Natural killer cell treated with Interleukin-12 subunit alpha and Interleukin-12 subunit beta and Interleukin-15 and Interleukin-18, amount 100 ng/mL, for 72 hours (primary cell): ENCODE results near the gene ENPP4. TPM values are rescaled to one million over a fixed set of nuclear protein-coding genes. Genes with fewer than 3 reads are reported as not detected.

Experiments
- ATAC-seq, 2 donors: fragments of 150-1000 bp; cut with Tn5 transposase in 1 of 2; sonication (Bioruptor Pico), chemical (Tn5 transposase) in 1 of 2; 2 replicates each; pipeline ENCODE4 v1.10.0; 2021
- DNase-seq: peaks from one replicate; pipeline ENCODE4 v3.0.0; 2022; ENCODE audit warnings: low spot score
- H3K27ac Mint-ChIP-seq, 2 donors: 1 replicate in 1 of 2; 2 replicates in 1 of 2; pipeline ENCODE4 v1.8.0; 2022; ENCODE audit warnings: mixed read lengths in 2 of 2, mild to moderate bottlenecking in 1 of 2, moderate library complexity in 1 of 2
- H3K27me3 Mint-ChIP-seq, 2 donors: 1 replicate in 1 of 2; 2 replicates in 1 of 2; pipeline ENCODE4 v1.8.0; 2022; ENCODE audit warnings: mixed read lengths in 2 of 2
- H3K36me3 Mint-ChIP-seq: one replicate; pipeline ENCODE4 v1.8.0; 2022; ENCODE audit warnings: mixed read lengths
- H3K4me1 Mint-ChIP-seq, 2 donors: 1 replicate in 1 of 2; 2 replicates in 1 of 2; pipeline ENCODE4 v1.8.0; 2022; ENCODE audit warnings: low read depth in 2 of 2, mixed read lengths in 2 of 2, mild to moderate bottlenecking in 1 of 2
- H3K4me3 Mint-ChIP-seq: one replicate; pipeline ENCODE4 v1.8.0; 2022; ENCODE audit warnings: mixed read lengths
- H3K9me3 Mint-ChIP-seq: 2 replicates; pipeline ENCODE4 v1.8.0; 2022; ENCODE audit warnings: mixed read lengths
- total RNA-seq, 2 donors: library from RNA; stranded (reverse); gene quantifications; one replicate each; pipeline ENCODE4 v1.2.3, GENCODE V29; 2022

The ENPP4 gene
- total RNA-seq, 2 donors from 2014 or later = 7.6 to 25.5 TPM

DNA sequence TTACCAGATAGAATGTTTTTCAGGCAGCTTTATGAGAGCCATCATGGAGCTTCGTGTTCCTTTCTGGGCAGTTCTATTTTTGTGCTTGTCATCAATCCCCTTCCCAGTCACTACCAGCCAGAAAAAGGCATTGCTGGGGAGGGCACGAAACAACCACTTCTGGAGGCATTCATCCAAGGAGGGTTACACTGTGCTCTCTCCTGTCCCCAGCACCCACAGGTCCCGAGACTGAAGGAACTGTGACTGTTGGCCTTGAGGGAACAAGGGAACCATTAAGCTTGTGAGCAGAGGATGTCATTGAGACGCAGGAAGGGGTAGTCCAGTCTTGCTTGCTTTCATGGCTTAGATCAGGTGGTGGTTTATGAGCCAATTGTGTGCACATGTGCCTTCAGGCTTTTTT lies 61.1 kb downstream of the ENPP4 start:
- Mint-ChIP-seq H3K4me3 (no peak overlapping the region), H3K4me1 (no peaks in the 10 kb centered on the region), H3K36me3 (no peaks in the 10 kb centered on the region), H3K9me3 (no peaks in the 10 kb centered on the region), H3K27me3 (no peaks in the 10 kb centered on the region), H3K27ac (no peak overlapping the region)
- DNase-seq (no peak), ATAC-seq (no peak)

DNA sequence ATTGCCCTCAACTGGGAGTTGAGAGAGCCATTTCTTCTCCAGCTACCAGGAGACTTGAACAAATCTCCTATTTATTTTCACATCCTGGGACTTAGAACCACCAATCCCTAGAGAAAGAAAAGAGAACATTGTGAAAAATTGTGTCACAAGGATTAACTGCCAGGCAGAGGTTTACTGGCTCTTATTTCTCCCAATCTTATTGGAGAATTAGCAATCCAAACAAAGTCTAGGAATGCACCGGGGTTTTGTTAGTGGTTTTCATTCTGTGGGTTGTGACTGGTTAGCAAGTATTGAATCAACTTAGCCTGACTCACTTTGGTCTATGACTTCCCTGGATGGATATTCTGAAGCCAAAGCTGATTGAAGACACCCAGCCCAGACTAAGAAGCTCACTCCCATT lies 62.2 kb downstream of the ENPP4 start:
- H3K27ac Mint-ChIP-seq = no peak overlapping the region
- DNase-seq (no peak), ATAC-seq (no peak)
- H3K4me3 Mint-ChIP-seq = no peak overlapping the region
- no peaks in the 10 kb centered on the region for H3K27me3 Mint-ChIP-seq
- H3K4me1 Mint-ChIP-seq = no peaks in the 10 kb centered on the region
- H3K9me3 Mint-ChIP-seq = no peaks in the 10 kb centered on the region
- no peaks in the 10 kb centered on the region for H3K36me3 Mint-ChIP-seq

Other genes starting within 250 kb of the ENPP4 start
- 1 to 10 TPM in 1 of 2 donors, under 1 TPM in 1; 0.38 to 3.8 TPM for gene CLIC5, start 114.1 kb upstream of the ENPP4 start, total RNA-seq
- gene ENPP5, start 41.0 kb downstream of the ENPP4 start, total RNA-seq = 1 to 10 TPM in 1 of 2 donors, under 1 TPM in 1; 0.14 to 1.0 TPM